H1 (cell line): ENCODE results near the gene FGD6. TPM values are rescaled to one million over a fixed set of nuclear protein-coding genes. Genes with fewer than 3 reads are reported as not detected.

Experiments
- CTCF ChIA-PET: fragments of 300-600 bp; sonication (Branson Sonifier 250); formaldehyde crosslinking; loops from one replicate; lab custom pipeline; 2021; ENCODE audit not compliant: partially characterized antibody; lab: Charles Lee
- POLR2A ChIA-PET: fragments of 300-600 bp; sonication (Branson Sonifier 250); formaldehyde crosslinking; loops from one replicate; lab custom pipeline; 2021; ENCODE audit warnings: inconsistent platforms; ENCODE audit not compliant: partially characterized antibody; lab: Charles Lee
- DNase-seq, 2 experiments: peaks; one replicate each; pipeline versions ENCODE4 v3.0.0 to v3.0.0-alpha.2; 2010 to 2022; ENCODE audit warnings: low spot score in 2 of 2, low read depth in 1 of 2, mixed read lengths in 1 of 2
- FAIRE-seq: peaks from 2 replicates; lab custom pipeline; 2011; peaks lifted over from hg19 to GRCh38; lab: Jason Lieb, UNC
- H2AFZ ChIP-seq: 2 replicates; pipeline ENCODE4 v1.8.1; 2012; ENCODE audit warnings: low read length, inconsistent platforms
- H2AK5ac ChIP-seq: 2 replicates; pipeline ENCODE4 v1.6.1; 2013; ENCODE audit warnings: low read depth, low read length
- H2BK120ac ChIP-seq: replicated peaks from 2 replicates; pipeline ENCODE3; 2013; ENCODE audit warnings: low read depth, low read length, inconsistent platforms
- H2BK12ac ChIP-seq: 2 replicates; pipeline ENCODE4 v1.6.1; 2013; ENCODE audit warnings: low read depth, low read length
- H2BK15ac ChIP-seq: 2 replicates; pipeline ENCODE4 v1.6.1; 2013; ENCODE audit warnings: low read length
- H2BK20ac ChIP-seq: 2 replicates; pipeline ENCODE4 v1.6.1; 2013; ENCODE audit warnings: low read length
- H2BK5ac ChIP-seq: 2 replicates; pipeline ENCODE4 v1.6.1; 2013; ENCODE audit warnings: low read depth, low read length
- H3K14ac ChIP-seq: 2 replicates; pipeline ENCODE4 v1.6.1; 2013; ENCODE audit warnings: inconsistent platforms; ENCODE audit not compliant: insufficient read length
- H3K18ac ChIP-seq: 2 replicates; pipeline ENCODE4 v1.6.1; 2013; ENCODE audit warnings: low read length; ENCODE audit errors: extremely low read depth
- H3K23ac ChIP-seq: 2 replicates; pipeline ENCODE4 v1.6.1; 2013; ENCODE audit warnings: inconsistent platforms; ENCODE audit not compliant: insufficient read length
- H3K23me2 ChIP-seq: 2 replicates; pipeline ENCODE4 v1.6.1; 2013; ENCODE audit warnings: low read depth, low read length
- H3K27ac ChIP-seq: 2 replicates; pipeline ENCODE4 v1.6.1; 2011; ENCODE audit warnings: low read depth, low read length, inconsistent platforms
- H3K27me3 ChIP-seq, 4 experiments: replicated peaks in 1 of 4; 1 replicate in 1 of 4; 2 replicates in 3 of 4; pipeline versions ENCODE4 v1.6.1 to v1.8.1; 2011 to 2013; ENCODE audit warnings: low read length in 3 of 4, mild to moderate bottlenecking in 3 of 4, inconsistent platforms in 2 of 4, mixed read lengths in 2 of 4, moderate library complexity in 1 of 4; ENCODE audit not compliant: control insufficient read depth in 3 of 4, insufficient read depth in 3 of 4; ENCODE audit errors: extremely low read depth in 1 of 4
- H3K36me3 ChIP-seq, 4 experiments: 2 replicates each; pipeline versions ENCODE4 v1.6.1 to v1.8.1; 2011 to 2013; ENCODE audit warnings: mild to moderate bottlenecking in 4 of 4, low read length in 3 of 4, moderate library complexity in 2 of 4, control low read depth in 1 of 4, inconsistent platforms in 1 of 4; ENCODE audit not compliant: insufficient read depth in 4 of 4, control insufficient read depth in 2 of 4
- H3K4ac ChIP-seq: replicated peaks from 2 replicates; pipeline ENCODE3; 2013; ENCODE audit warnings: low read length, low read depth, mixed read lengths, inconsistent platforms; ENCODE audit not compliant: insufficient read length
- H3K4me1 ChIP-seq, 4 experiments: replicated peaks in 1 of 4; 1 replicate in 1 of 4; 2 replicates in 3 of 4; pipeline versions ENCODE4 v1.6.1 to v1.8.1; 2011 to 2013; ENCODE audit warnings: low read length in 3 of 4, inconsistent platforms in 2 of 4, mixed read lengths in 1 of 4; ENCODE audit not compliant: insufficient read depth in 4 of 4, control insufficient read depth in 3 of 4
- H3K4me2 ChIP-seq, 2 experiments: 2 replicates each; pipeline versions ENCODE4 v1.6.1 to v1.8.1; 2011 to 2013; ENCODE audit warnings: low read depth in 2 of 2, low read length in 2 of 2, control low read depth in 1 of 2, inconsistent platforms in 1 of 2, mild to moderate bottlenecking in 1 of 2; ENCODE audit not compliant: insufficient read depth in 1 of 2
- H3K4me3 ChIP-seq, 4 experiments: fragments of 200-600, 300-600 bp in 1 of 4; sonication (generic), shearing (Covaris generic), sonication (Bioruptor Twin) in 1 of 4; 2 replicates each; pipeline versions ENCODE4 v1.5.1 to v1.8.1; 2011 to 2016; ENCODE audit warnings: low read length in 4 of 4, low read depth in 3 of 4, control low read depth in 2 of 4, inconsistent platforms in 2 of 4, mild to moderate bottlenecking in 2 of 4, mixed read lengths in 1 of 4, moderate library complexity in 1 of 4; ENCODE audit not compliant: insufficient read depth in 2 of 4; ENCODE audit errors: extremely low read depth in 1 of 4
- H3K56ac ChIP-seq: replicated peaks from 2 replicates; pipeline ENCODE3; 2013; ENCODE audit warnings: low read depth, mild to moderate bottlenecking, mixed read lengths, low read length, inconsistent platforms; ENCODE audit not compliant: insufficient read length
- H3K79me1 ChIP-seq: 2 replicates; pipeline ENCODE4 v1.6.1; 2013; ENCODE audit warnings: low read depth, low read length, control low read depth
- H3K79me2 ChIP-seq, 2 experiments: 2 replicates each; pipeline versions ENCODE4 v1.6.1 to v1.8.1; 2012 to 2013; ENCODE audit warnings: low read length in 2 of 2, mild to moderate bottlenecking in 2 of 2, inconsistent platforms in 1 of 2; ENCODE audit not compliant: insufficient read depth in 2 of 2, control insufficient read depth in 1 of 2
- H3K9ac ChIP-seq, 4 experiments: replicated peaks in 1 of 4; 1 replicate in 1 of 4; 2 replicates in 3 of 4; pipeline versions ENCODE4 v1.6.1 to v1.8.1; 2011 to 2013; ENCODE audit warnings: low read depth in 3 of 4, low read length in 3 of 4, control low read depth in 2 of 4, mild to moderate bottlenecking in 2 of 4, moderate library complexity in 2 of 4, inconsistent platforms in 1 of 4; ENCODE audit errors: extremely low read depth in 1 of 4
- H3K9me3 ChIP-seq, 2 experiments: 2 replicates each; pipeline versions ENCODE4 v1.6.1 to v1.8.1; 2012 to 2013; ENCODE audit warnings: mild to moderate bottlenecking in 2 of 2, moderate library complexity in 2 of 2, control low read depth in 1 of 2, inconsistent platforms in 1 of 2, low read depth in 1 of 2, low read length in 1 of 2, mixed read lengths in 1 of 2; ENCODE audit not compliant: insufficient read depth in 2 of 2
- H4K20me1 ChIP-seq, 2 experiments: replicated peaks in 1 of 2; 2 replicates each; pipeline versions ENCODE3 to v1.8.1; 2011 to 2013; ENCODE audit warnings: inconsistent platforms in 2 of 2, low read length in 2 of 2, mild to moderate bottlenecking in 1 of 2; ENCODE audit not compliant: insufficient read depth in 2 of 2, control insufficient read depth in 1 of 2
- H4K5ac ChIP-seq: 2 replicates; pipeline ENCODE4 v1.6.1; 2013; ENCODE audit warnings: low read length, low read depth, mixed read lengths, inconsistent platforms; ENCODE audit not compliant: insufficient read length
- H4K8ac ChIP-seq: 2 replicates; pipeline ENCODE4 v1.8.0; 2013; ENCODE audit warnings: mild to moderate bottlenecking, moderate library complexity, low read length, inconsistent platforms; ENCODE audit not compliant: insufficient read depth; ENCODE audit errors: extremely low read depth
- H4K91ac ChIP-seq: replicated peaks from 2 replicates; pipeline ENCODE3; 2013; ENCODE audit warnings: low read length, mixed read lengths, inconsistent platforms; ENCODE audit not compliant: insufficient read length
- ASH2L ChIP-seq: fragments of 200-600, 300-600 bp; sonication (generic); IDR thresholded peaks from one replicate; pipeline ENCODE4 v1.7.1; 2017; ENCODE audit warnings: low read length
- ATF3 ChIP-seq: IDR thresholded peaks from 2 replicates; pipeline ENCODE4 v1.6.1; 2011; ENCODE audit warnings: low read depth, mild to moderate bottlenecking, low read length; ENCODE audit not compliant: insufficient read depth
- CEBPB ChIP-seq: IDR thresholded peaks from 2 replicates; pipeline ENCODE4 v1.6.1; 2012; ENCODE audit warnings: low read depth, low read length
- CHD2 ChIP-seq: IDR thresholded peaks from 2 replicates; pipeline ENCODE4 v1.6.1; 2012; ENCODE audit warnings: low read length, improper control_type of control experiment
- KDM5A ChIP-seq: fragments of 200-600 bp; IDR thresholded peaks from 2 replicates; pipeline ENCODE4 v1.7.1; 2012; ENCODE audit warnings: mild to moderate bottlenecking, low read length, inconsistent platforms, mixed read lengths
- NRF1 ChIP-seq: IDR thresholded peaks from 2 replicates; pipeline ENCODE4 v1.6.1; 2011; ENCODE audit warnings: mild to moderate bottlenecking, low read depth, low read length, improper control_type of control experiment
- YY1 ChIP-seq: IDR thresholded peaks from 2 replicates; pipeline ENCODE4 v1.6.1; 2011; ENCODE audit warnings: low read depth, mild to moderate bottlenecking, low read length
- ZNF274 ChIP-seq: IDR thresholded peaks from 2 replicates; pipeline ENCODE4 v1.7.0; 2012; ENCODE audit warnings: low read length, borderline replicate concordance; ENCODE audit errors: extremely low read depth
- WGBS, 2 experiments: shearing (Covaris generic) in 1 of 2; methylation state at CpG; one replicate each; pipeline versions ENCODE4 v1.1.6 to v1.1.7; 2013 to 2015; ENCODE audit warnings: low lambda C conversion rate in 2 of 2, mixed read lengths in 2 of 2, inconsistent platforms in 1 of 2, low coverage in 1 of 2, missing lambda C conversion rate in 1 of 2; ENCODE audit not compliant: insufficient replicate concordance in 2 of 2, insufficient coverage in 1 of 2, insufficient read length in 1 of 2; ENCODE audit errors: extremely low coverage in 1 of 2, missing lambda C conversion rate in 1 of 2; 5-methylcytosine and 5-hydroxymethylcytosine counted together
- polyA plus RNA-seq, 7 experiments: library from polyadenylated mRNA; depleted of rRNA in 3 of 7; stranded (reverse) in 5 of 7; unstranded in 2 of 7; fragments of >200 nt in 5 of 7; fragments of 200-250 nt in 2 of 7; gene quantifications; 1 replicate in 5 of 7; 2 replicates in 1 of 7; 4 replicates in 1 of 7; pipeline versions ENCODE4 v1.2.1 to v1.2.3, GENCODE V29; 2011 to 2013; ENCODE audit warnings: missing spikeins in 2 of 7, mixed read lengths in 2 of 7
- total RNA-seq: library from RNA; stranded (reverse); fragmentation: NEBNext Ultra II Directional; extraction: Animal tissue kit (Norgen Biotek cat#: 25700); gene quantifications from 2 replicates; pipeline ENCODE4 v1.2.1, GENCODE V29; 2021
- TF ChIP-seq, protein P1 (sequence below): IDR thresholded peaks from 2 replicates; pipeline ENCODE4 v1.6.1; 2012; ENCODE audit warnings: low read length, inconsistent platforms

Gene FGD6
- total and polyA plus RNA-seq, 2 of the 8 experiments (the other 6 are each of a cell fraction or from before 2014, with no cell fraction given), result 12.2 to 24.3 TPM

DNA sequence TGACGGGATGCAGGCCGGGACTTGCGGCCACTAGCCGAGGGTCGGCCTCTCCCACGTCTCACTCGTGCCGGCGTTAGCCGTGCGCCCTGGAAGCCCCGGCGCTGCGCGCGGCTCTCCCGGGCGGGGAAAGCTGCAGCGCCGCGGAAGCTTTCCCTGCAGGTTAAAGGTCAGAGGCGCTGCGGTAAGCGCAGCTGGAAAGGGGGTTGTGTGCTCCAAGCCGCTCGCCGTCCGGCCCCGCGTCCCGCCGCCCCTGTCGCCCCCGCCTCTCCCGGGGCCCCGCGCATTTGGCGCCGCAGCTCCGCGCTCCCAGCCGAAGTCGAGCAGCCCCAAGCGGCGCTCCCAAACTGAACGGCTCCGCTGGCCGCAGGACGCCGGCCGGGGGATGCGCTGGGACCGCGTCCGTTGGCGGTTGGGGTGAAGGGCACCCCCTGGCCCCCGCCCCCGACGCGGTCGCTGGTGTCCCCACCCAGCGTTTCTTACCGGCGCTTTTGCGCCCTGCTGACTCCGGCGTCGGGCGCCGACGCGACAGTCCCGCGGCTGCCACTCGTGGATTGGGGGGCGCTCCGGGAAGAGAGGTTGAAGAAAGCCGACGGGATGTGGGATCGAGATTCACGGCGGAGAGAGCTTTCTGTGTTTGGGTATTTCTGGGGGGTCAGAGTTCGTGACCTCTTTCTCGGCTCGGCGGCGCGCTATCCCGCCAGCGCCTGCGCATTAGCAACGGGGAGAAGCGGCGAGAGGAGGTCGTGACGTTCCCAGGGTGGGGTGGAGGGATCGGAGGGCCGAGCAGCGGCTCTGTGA, 144.2 kb downstream of the FGD6 start, which contains the start of gene NR2C1:
NR2C1 (minus strand) TSS at position 719 of the 798 bp plus-strand sequence. CDS start 6,234 bp downstream, outside the sequence.
- Histone ChIP-seq H3K4me3 (peak within 1 kb of the TSS; percentile 79 to 97 (median 86)), H4K91ac (peak within 1 kb of the TSS; percentile 73), H3K9ac (peak within 1 kb of the TSS; percentile 63 to 79 (median 68)), H3K14ac (no peak within 1 kb of the TSS), H2BK5ac (peak within 1 kb of the TSS; percentile 75; the same call in 1 of the 2 replicates), H3K23ac (no peak within 1 kb of the TSS), H3K27me3 (no peaks in the 10 kb centered on the region), H3K23me2 (0 out of 2 replicates have a peak, but pooled peaks cover 2% of the 10 kb centered on the region), H2BK20ac (no peak within 1 kb of the TSS), H2AFZ (peak within 1 kb of the TSS; percentile 81; the same call in 1 of the 2 replicates), H3K56ac (peak within 1 kb of the TSS; percentile 77), H4K8ac (peak within 1 kb of the TSS; percentile 93), H3K4me2 (peak within 1 kb of the TSS; percentile 41 to 77), H2BK120ac (no peak within 1 kb of the TSS), H3K27ac (peak within 1 kb of the TSS; percentile 71), H3K9me3 (no peaks in the 10 kb centered on the region), H4K5ac (peak within 1 kb of the TSS; percentile 92), H3K79me2 (peaks cover 4 to 44% of the 10 kb centered on the region in 2 experiments), H3K4ac (no peak within 1 kb of the TSS), H3K18ac (peak within 1 kb of the TSS; percentile 87), H3K79me1 (no peaks in the 10 kb centered on the region; the same call in 1 of the 2 replicates), H3K36me3 (peaks cover 0 to 6% (median 0%) of the 10 kb centered on the region in 4 experiments; a peak in 2 of 8 replicates), H2AK5ac (peak within 1 kb of the TSS; percentile 8; the same call in 1 of the 2 replicates), H2BK12ac (no peak within 1 kb of the TSS), H2BK15ac (0 out of 2 replicates have a peak within 1 kb of the TSS, but pooled peaks have one; percentile 29), H4K20me1 (peaks cover 0 to 3% of the 10 kb centered on the region in 2 experiments), H3K4me1 (no peaks in the 10 kb centered on the region)
- FAIRE-seq, result no peak
- DNase-seq, result peak; percentile 86 to 91
- ChIA-PET POLR2A (interaction anchor here (0.6 to 2.8 kb wide), 14 partner anchors 10 to 401 kb away, joined by 3 to 13 read pairs (median 5); partner anchors contain the start of genes FGD6, METAP2, NDUFA12 and VEZT), CTCF (interaction anchor here (0.6 to 2.0 kb wide), 16 partner anchors 11 to 460 kb away, joined by 3 to 9 read pairs (median 3); partner anchors contain the start of gene METAP2)
- 2% methylated on average over 56 of the region's 99 CpGs; no CpG with 5 or more reads in 1 of the 2 experiments for WGBS, 2 experiments
- peak; percentile 76 for TF ChIP-seq CHD2
- TF ChIP-seq KDM5A, result 0 out of 2 replicates have a peak, but pooled peaks have one; percentile 22
- TF ChIP-seq CEBPB, result no peak
- no peak for TF ChIP-seq YY1
- TF ChIP-seq NRF1, result peak; percentile 70
- TF ChIP-seq ASH2L, result peak; percentile 98
- TF ChIP-seq ZNF274, result no peak
- TF ChIP-seq, protein P1, sequence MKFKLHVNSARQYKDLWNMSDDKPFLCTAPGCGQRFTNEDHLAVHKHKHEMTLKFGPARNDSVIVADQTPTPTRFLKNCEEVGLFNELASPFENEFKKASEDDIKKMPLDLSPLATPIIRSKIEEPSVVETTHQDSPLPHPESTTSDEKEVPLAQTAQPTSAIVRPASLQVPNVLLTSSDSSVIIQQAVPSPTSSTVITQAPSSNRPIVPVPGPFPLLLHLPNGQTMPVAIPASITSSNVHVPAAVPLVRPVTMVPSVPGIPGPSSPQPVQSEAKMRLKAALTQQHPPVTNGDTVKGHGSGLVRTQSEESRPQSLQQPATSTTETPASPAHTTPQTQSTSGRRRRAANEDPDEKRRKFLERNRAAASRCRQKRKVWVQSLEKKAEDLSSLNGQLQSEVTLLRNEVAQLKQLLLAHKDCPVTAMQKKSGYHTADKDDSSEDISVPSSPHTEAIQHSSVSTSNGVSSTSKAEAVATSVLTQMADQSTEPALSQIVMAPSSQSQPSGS, result no peak
- no peak for TF ChIP-seq ATF3
